ENCODE results near the gene ZNF775.

The ZNF775 gene

DNA sequence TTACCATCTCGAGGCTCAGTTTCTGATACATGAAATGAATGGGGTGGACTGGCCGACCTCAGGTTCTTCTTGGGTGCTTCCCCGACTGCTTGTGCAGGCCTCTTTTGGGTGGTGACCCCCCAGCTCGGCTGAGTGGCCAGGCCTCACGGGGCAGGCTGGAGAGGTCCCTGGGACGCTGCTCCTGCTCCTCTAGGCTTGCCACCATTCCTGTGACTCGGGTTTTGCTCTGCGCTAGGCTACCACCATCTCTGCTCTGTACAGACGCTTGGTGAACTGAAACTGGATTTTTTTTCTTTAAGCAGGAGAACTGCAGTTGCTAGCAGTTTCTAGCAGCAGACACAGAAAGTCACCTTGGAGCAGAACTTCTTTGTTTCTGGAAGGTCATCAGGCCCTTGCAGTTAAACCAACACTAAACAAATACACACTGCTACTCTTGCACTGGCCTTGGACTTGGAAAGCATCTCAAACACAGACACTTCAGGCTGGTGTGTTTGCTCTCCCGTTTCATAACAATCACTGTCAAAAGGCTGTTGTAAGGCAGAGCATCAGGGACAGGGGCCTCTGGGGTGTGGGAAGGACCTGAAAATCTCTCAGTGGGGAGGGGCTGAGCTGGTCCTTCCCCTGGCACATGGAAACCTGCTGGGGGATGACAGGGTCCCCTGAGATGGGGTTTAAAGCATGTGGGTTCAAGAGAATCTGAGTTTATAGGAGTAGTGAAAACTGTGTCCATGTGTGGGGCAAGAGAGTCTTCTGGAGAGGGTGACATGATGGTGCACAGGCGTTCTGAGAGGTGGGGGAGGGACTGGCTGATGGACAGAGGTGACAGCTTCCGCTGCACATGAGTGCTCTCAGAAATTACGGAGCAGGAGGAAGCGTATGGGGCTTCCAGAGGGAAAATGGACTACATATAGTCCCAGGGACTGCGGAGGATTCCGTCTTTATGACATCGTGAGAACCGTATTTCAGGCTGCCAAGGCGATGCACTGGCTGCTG is 36.3 kb downstream of the ZNF775 start:
- H3K4me1 ChIP-seq (ENCODE audit: insufficient read depth, low read length): peaks cover 17% of the 10 kb centered on the region
- H3K4me3 ChIP-seq (ENCODE audit: low read length): no peak overlapping the region
- no peaks in the 10 kb centered on the region for H3K36me3 ChIP-seq (ENCODE audit: insufficient read depth, low read length)
- H3K9me3 ChIP-seq (ENCODE audit: low read length): no peaks in the 10 kb centered on the region
- H2AFZ ChIP-seq (ENCODE audit: low read depth, low read length): no peak overlapping the region
- no peaks in the 10 kb centered on the region for H3K27me3 ChIP-seq (ENCODE audit: insufficient read depth, low read length)

DNA sequence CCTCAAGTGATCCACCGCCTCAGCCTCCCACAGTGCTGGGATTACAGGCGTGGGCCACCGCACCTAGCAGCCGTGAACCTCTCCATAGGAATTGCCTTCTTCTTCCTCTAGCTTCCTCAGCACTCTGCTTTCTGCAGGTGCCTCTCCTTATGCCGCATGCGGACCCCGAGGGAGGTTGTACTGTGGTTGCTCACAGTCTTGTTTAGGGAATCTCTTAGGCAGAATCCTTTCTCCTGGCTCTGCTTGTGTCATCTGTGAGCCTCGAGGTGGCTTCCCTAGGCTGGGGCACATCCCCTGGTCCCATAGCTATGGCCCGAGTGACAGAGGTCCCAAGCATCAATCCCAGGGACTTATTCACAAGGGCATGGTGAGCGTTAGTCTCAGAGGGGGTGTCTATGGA is 38.1 kb downstream of the ZNF775 start:
- Histone ChIP-seq H3K9me3 (ENCODE audit: low read length) (no peaks in the 10 kb centered on the region), H2AFZ (ENCODE audit: low read depth, low read length) (no peak overlapping the region), H3K36me3 (ENCODE audit: insufficient read depth, low read length) (no peaks in the 10 kb centered on the region), H3K4me1 (ENCODE audit: insufficient read depth, low read length) (peaks cover 17% of the 10 kb centered on the region), H3K27me3 (ENCODE audit: insufficient read depth, low read length) (no peaks in the 10 kb centered on the region), H3K4me3 (ENCODE audit: low read length) (no peak overlapping the region)

DNA sequence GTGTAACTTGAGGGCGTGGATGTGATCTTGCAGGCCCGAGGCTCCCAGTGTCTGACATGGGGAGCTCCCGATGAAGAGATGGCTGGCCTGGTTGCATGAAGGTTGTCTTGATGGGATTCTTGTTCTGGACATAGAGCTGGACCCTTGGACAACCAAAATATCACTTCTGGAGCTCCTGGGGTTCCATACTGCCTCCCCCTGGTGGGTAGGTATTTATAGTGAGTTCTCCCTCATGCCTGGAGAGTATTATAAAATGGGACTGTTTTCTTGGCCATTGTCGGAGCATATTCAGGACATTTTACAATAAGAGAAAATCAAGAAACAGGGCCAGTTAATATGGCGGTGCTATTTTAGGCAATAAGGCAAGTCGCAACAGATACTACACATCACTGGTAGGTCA is 38.7 kb downstream of the ZNF775 start:
- no peaks in the 10 kb centered on the region for H3K36me3 ChIP-seq (ENCODE audit: insufficient read depth, low read length)
- peaks cover 17% of the 10 kb centered on the region for H3K4me1 ChIP-seq (ENCODE audit: insufficient read depth, low read length)

DNA sequence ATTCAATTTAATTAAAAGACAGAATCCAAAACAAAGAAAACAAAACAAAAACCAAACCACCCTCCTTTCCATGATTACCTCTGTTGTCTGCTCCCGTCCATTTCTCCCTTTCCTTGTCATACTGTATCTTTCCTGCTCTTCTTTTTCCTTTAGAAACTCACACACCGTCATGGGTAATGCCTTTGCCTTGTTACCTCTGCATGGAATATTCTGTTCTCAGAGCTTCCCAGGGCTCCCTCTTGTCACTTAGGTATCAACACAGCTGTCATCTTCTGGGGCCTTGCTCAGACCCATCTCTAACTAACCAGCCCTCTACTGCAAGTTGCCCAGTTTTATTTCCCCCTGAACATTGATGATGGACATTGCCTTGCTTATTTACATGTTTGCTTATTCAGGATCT is 41.1 kb downstream of the ZNF775 start:
- no peaks in the 10 kb centered on the region for H3K36me3 ChIP-seq (ENCODE audit: insufficient read depth, low read length)

More for the DNA sequence above, 38.7 kb downstream of the ZNF775 start:
- no peak overlapping the region for H2AFZ ChIP-seq (ENCODE audit: low read depth, low read length)
- no peaks in the 10 kb centered on the region for H3K27me3 ChIP-seq (ENCODE audit: insufficient read depth, low read length)
- no peaks in the 10 kb centered on the region for H3K9me3 ChIP-seq (ENCODE audit: low read length)
- no peak overlapping the region for H3K4me3 ChIP-seq (ENCODE audit: low read length)

DNA sequence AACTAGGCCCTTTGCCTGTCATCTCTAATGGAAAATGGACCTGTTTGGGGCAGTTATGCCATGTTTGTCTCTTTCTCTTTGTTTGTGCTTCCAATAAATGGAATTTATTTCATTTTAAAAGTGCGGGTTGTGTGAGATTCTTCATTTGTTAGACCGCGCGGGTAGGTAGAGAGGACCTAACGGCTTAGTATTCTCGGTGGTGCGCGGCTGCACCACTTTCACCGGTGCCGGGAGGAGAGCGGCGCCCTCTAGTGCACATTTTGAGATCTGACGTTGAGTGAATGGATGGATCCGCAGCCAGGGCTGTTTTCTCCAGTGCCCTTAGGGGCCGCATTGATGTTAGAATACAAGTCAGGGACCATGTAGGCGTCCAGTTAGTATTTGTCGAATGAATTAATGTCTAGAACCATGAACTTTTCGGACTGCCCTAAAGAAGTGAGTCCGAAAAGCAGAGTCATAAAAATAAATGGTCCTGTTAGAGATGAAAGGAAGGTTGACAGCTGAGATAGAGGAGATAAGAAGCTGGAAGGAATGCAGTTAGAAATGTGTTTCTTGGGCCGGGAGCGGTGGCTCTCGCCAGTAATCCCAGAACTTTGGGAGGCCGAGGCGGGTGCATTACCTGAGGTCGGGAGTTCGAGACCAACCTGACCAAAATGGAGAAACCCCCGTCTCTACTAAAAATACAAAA is 42.0 kb downstream of the ZNF775 start:
- peak overlapping the region; percentile 50 for H2AFZ ChIP-seq (ENCODE audit: low read depth, low read length)
- no peaks in the 10 kb centered on the region for H3K27me3 ChIP-seq (ENCODE audit: insufficient read depth, low read length)
- no peak overlapping the region for H3K4me3 ChIP-seq (ENCODE audit: low read length)
- H3K4me1 ChIP-seq (ENCODE audit: insufficient read depth, low read length): peaks cover 1% of the 10 kb centered on the region
- H3K9me3 ChIP-seq (ENCODE audit: low read length): no peaks in the 10 kb centered on the region
- no peaks in the 10 kb centered on the region for H3K36me3 ChIP-seq (ENCODE audit: insufficient read depth, low read length)

More for the DNA sequence above, 41.1 kb downstream of the ZNF775 start:
- H2AFZ ChIP-seq (ENCODE audit: low read depth, low read length): peak overlapping the region; percentile 50
- H3K27me3 ChIP-seq (ENCODE audit: insufficient read depth, low read length): no peaks in the 10 kb centered on the region
- no peaks in the 10 kb centered on the region for H3K9me3 ChIP-seq (ENCODE audit: low read length)
- H3K4me1 ChIP-seq (ENCODE audit: insufficient read depth, low read length): peaks cover 10% of the 10 kb centered on the region
- H3K4me3 ChIP-seq (ENCODE audit: low read length): no peak overlapping the region

DNA sequence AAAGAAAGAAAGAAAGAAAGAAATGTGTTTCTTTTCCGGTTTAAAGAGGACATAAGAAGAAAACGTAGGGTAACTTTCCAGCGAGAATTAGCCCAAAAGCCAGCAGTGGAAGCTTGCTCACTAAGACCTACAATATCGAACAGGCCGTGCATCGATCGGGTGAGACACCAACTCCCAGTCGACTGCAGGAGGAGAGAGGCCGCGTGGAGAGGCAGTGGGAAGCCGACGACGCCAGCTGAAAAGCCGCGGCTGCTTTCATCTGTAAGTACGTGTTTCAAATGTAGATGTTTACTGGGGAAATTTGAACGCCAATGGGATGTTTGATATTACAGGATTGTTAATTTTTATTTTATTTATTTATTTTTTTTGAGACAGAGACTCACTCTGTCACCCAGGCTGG is 42.7 kb downstream of the ZNF775 start:
- no peaks in the 10 kb centered on the region for H3K4me1 ChIP-seq (ENCODE audit: insufficient read depth, low read length)
- H3K27me3 ChIP-seq (ENCODE audit: insufficient read depth, low read length): no peaks in the 10 kb centered on the region
- H2AFZ ChIP-seq (ENCODE audit: low read depth, low read length): no peak overlapping the region
- no peak overlapping the region for H3K4me3 ChIP-seq (ENCODE audit: low read length)
- H3K9me3 ChIP-seq (ENCODE audit: low read length): no peaks in the 10 kb centered on the region
- H3K36me3 ChIP-seq (ENCODE audit: insufficient read depth, low read length): no peaks in the 10 kb centered on the region

DNA sequence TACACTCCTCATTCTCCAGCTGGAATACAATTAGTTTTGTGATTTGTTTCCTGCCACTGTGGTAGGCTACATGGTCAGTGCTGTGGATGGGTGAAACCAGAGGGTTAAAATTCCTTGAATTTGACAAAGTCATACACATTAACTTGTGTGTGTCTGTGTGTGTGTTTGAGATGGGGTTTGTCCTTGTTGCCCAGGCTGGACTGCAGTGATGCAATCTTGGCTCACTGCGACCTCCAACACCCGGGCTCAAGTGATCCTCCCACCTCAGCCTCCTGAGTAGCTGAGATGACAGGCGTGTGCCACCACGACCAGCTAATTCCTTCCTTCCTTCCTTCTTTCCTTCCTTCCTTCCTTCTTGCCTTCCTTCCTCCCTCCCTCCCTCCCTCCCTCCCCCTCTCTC is 46.5 kb downstream of the ZNF775 start:
- Histone ChIP-seq H3K4me1 (ENCODE audit: insufficient read depth, low read length) (peaks cover 7% of the 10 kb centered on the region), H2AFZ (ENCODE audit: low read depth, low read length) (no peak overlapping the region), H3K27me3 (ENCODE audit: insufficient read depth, low read length) (no peaks in the 10 kb centered on the region), H3K36me3 (ENCODE audit: insufficient read depth, low read length) (no peaks in the 10 kb centered on the region), H3K4me3 (ENCODE audit: low read length) (no peak overlapping the region), H3K9me3 (ENCODE audit: low read length) (no peaks in the 10 kb centered on the region)

DNA sequence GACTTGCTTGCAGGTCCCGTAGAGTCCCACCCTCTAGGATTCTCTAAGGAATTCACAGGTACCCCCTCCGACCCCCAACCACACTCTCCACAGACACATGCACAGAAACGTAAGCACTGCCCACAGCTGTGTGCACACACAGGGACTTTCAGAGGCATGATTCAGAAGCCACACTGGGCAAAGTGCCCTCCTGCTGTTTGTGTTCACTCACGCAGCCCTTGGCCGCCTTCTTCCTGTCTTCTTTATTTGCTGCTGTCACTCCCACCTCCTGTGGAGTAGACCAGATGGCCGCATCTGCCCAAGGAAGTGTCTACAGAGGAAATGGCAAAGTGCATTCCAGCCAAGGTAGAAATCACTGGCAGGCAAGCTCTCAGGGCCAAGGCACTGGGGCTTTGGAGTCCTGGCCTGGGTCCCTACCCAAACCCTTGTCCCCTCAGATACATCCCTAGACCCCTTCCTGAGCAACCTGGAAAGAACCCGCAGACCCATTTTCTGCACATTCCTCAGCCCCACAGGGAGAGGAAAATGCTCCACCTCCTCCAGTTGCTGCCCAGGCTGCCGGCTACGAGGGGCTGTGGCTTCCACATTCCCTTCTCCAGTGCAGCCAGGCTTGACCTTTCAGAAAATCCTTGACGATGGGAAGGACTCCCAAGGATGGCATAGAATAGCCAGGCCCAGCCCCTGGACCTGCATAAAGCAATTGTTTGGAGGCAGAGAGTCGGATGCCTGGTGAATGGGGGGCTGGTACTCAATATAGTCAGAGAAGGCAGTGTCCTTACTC is 49.7 kb downstream of the ZNF775 start:
- peaks cover 3% of the 10 kb centered on the region for H3K27me3 ChIP-seq (ENCODE audit: insufficient read depth, low read length)
- no peak overlapping the region for H2AFZ ChIP-seq (ENCODE audit: low read depth, low read length)
- no peak overlapping the region for H3K4me3 ChIP-seq (ENCODE audit: low read length)
- H3K4me1 ChIP-seq (ENCODE audit: insufficient read depth, low read length): peaks cover 7% of the 10 kb centered on the region
- no peaks in the 10 kb centered on the region for H3K9me3 ChIP-seq (ENCODE audit: low read length)
- H3K36me3 ChIP-seq (ENCODE audit: insufficient read depth, low read length): no peaks in the 10 kb centered on the region

DNA sequence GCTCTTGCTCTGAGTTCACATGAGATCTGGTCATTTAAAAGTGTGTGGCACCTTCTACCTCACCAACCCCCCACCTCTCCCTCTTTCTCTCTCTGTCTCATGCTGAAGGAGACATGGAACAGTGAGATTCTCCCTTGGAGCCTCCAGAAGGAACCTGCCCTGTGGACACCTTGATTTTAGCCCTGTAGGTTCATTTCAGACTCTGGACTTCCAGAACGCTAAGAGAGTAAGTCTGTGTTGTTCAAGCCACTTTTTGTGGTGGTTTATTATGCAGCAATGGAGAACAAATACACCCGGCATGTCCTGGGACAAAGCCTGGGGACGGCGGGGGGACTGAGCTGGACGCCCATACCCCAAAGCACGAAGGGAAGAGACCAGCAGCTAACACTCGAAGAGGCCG is 50.6 kb downstream of the ZNF775 start:
- Histone ChIP-seq H2AFZ (ENCODE audit: low read depth, low read length) (no peak overlapping the region), H3K4me1 (ENCODE audit: insufficient read depth, low read length) (peaks cover 7% of the 10 kb centered on the region), H3K36me3 (ENCODE audit: insufficient read depth, low read length) (no peaks in the 10 kb centered on the region), H3K4me3 (ENCODE audit: low read length) (no peak overlapping the region), H3K9me3 (ENCODE audit: low read length) (no peaks in the 10 kb centered on the region), H3K27me3 (ENCODE audit: insufficient read depth, low read length) (peaks cover 3% of the 10 kb centered on the region)

DNA sequence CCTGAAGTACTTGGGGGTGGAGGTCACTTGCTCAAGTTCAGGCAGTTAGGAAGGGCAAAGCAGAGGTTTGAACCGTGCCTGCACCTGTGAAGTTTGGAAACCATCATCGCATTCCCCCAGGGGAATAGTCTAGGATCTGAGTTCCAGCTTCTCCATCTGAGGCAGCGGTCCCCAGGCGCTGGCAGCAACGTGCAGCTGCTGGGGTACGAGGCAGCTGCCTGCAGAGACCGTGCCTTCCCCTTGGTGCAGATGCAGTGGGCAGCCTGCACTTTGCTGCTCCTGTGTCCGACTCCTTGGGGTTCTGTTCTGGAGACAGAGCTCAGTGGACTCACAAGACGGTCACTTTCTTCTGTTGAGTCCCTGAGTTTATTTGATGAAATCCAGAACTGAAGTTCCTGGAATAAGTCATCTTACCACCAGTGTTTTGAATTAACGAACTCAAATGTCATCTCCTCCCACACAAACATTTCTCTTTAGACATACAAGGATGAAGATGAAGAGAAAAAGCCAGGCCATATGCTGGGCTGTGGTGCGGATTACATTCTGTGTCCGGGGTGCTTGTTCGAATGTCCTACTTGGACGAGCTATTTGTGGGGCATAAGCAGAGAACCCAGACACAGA is 51.4 kb downstream of the ZNF775 start:
- Histone ChIP-seq H3K27me3 (ENCODE audit: insufficient read depth, low read length) (peaks cover 3% of the 10 kb centered on the region), H3K36me3 (ENCODE audit: insufficient read depth, low read length) (no peaks in the 10 kb centered on the region), H3K4me1 (ENCODE audit: insufficient read depth, low read length) (peaks cover 7% of the 10 kb centered on the region), H3K4me3 (ENCODE audit: low read length) (no peak overlapping the region), H3K9me3 (ENCODE audit: low read length) (no peaks in the 10 kb centered on the region), H2AFZ (ENCODE audit: low read depth, low read length) (no peak overlapping the region)

DNA sequence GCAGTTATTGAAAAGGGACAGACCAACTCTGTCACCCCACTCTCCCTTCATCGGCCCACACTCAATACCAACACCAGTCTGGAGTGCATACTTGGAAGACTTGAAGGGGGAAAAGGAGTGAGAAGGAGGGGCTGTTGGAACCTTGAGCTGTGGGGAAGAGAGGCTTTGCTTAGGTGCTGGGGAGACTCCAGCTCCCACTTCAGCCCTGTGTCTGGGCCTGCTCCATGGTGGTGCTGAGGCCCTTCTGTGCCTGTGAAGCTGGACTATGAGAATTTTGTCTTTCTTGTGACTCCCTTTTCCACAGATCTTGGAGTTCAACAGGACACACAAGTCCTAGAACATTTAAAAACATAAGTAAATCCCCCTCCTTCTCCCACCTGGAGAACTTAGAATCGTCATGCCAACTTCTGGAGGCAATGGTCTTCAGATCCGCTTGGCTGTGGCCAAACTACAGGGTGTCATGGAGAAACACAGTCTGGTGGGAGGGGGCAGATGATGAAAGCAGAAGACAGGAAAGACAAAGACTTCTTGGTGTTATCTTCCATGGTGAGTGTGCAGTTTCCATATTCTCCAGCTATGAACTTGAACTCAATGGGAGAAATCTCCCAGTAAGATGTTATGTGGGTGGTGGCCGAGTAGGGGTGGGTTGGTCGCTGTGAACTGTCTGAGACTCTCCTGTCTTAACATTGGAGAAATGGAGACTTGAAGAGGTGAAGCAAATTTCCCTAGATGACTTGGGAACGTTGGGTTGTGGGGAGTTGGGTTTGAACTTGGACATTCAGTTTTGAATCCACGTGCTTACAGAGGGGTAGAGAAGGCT is 52.9 kb downstream of the ZNF775 start:
- Histone ChIP-seq H3K36me3 (ENCODE audit: insufficient read depth, low read length) (no peaks in the 10 kb centered on the region), H3K9me3 (ENCODE audit: low read length) (no peaks in the 10 kb centered on the region), H3K4me3 (ENCODE audit: low read length) (no peak overlapping the region)

More for the DNA sequence above, 52.9 kb downstream of the ZNF775 start:
- peaks cover 7% of the 10 kb centered on the region for H3K4me1 ChIP-seq (ENCODE audit: insufficient read depth, low read length)
- peaks cover 3% of the 10 kb centered on the region for H3K27me3 ChIP-seq (ENCODE audit: insufficient read depth, low read length)
- no peak overlapping the region for H2AFZ ChIP-seq (ENCODE audit: low read depth, low read length)

Measured in neuron (in vitro differentiated cells).